GM18508 (cell line): ENCODE measurements around the gene RBM34.
"Not testable (repeated sequence)": the region's sequence is repeated elsewhere in the genome, so short reads cannot be mapped to it uniquely, and the experiment has no call there.

Experiments
- ATAC-seq: cut with Tn5 transposase; IDR thresholded peaks from one replicate; pipeline ENCODE4 v1.9.1; 2021; ENCODE audit warnings: moderate number of reproducible peaks; ENCODE audit not compliant: insufficient read depth, unreplicated experiment

RBM34 gene, protein sequence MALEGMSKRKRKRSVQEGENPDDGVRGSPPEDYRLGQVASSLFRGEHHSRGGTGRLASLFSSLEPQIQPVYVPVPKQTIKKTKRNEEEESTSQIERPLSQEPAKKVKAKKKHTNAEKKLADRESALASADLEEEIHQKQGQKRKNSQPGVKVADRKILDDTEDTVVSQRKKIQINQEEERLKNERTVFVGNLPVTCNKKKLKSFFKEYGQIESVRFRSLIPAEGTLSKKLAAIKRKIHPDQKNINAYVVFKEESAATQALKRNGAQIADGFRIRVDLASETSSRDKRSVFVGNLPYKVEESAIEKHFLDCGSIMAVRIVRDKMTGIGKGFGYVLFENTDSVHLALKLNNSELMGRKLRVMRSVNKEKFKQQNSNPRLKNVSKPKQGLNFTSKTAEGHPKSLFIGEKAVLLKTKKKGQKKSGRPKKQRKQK

DNA sequence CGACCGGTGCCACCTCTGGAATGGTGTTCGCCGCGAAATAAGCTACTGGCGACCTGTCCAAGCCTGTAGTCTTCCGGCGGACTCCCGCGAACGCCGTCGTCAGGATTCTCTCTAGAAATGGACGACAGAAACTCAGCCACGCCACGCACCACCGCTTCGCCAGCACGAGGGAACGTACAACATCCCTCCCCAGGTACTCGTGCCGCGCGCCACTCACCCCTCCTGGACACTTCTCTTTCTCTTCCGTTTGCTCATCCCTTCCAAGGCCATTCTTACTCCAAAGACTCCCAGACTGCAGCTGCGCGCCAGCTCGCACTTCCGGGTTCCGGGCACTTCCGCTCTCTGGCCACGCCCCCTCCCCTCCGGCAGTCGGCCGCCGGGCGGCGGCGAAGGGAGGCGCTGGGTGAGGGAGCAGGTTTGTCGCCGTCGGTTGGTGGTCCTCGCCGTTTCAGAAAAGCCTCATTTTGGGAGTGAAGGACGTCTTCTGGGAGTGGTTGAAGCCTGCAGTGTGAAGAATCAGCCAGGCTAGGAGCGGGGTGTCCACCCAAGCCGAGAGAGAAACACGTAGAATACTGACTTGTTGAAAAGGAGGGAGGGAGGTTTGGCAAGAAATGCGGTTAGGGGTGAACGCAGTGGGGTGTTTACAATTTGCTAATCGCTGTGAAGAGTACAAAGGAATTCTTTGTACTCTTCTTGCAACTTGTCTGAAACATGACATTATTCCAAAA, at the start of gene RBM34:
Gene RBM34, minus strand, starts transcription at position 294 of the 728 bp plus-strand sequence. Its CDS starts 24 bp downstream, at position 270.
- ATAC-seq = peak; percentile 59

DNA sequence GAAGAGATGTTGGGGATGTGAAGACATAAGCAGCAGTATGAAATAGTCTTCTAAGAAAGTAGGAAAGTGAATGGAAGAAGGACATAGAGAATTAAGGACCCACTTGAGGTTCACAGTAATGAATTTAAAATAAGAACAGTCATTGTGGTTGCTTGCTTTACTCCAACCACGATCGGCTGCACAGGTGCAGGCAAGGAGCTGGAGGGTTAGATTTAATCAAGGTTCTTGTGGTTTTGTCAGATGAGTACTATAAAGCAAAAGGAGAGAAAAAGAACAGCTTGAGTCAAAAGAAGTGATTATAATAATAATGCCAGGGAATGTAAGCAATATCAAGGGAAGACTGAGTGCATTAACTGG, 46.1 kb upstream of the RBM34 start:
- no peak for ATAC-seq

DNA sequence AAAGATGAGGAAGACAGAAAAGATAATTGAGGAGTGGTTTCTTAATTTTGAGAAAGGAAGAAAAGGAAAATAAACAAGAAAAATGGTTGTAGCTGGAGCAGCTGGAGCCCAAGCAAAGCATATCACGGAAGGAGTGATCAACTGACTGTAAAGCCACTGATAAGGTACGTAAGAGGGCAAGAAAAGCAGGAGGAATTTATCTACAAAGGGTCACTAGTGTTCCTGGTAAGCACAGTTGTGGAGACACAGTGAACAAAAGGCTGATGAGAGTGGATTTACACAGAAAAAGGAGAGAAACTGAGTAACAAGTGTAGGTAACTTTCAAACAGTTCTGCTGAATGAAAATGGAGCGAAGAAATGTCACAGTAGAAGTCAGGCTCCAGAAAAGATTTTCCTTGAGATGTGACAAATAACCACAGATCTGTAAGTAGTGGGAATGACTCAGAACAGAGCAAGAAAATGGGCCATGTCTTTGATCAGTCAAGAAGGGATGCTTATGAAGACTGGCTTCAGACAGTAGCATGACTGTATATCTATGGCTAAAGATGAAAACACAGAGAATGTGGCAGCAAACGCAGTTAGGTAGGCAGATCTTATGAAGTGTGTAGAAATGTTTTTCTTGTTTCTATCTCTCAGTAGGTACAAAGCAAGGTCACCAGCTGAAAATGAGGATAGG, 45.6 kb upstream of the RBM34 start:
- no peak for ATAC-seq

DNA sequence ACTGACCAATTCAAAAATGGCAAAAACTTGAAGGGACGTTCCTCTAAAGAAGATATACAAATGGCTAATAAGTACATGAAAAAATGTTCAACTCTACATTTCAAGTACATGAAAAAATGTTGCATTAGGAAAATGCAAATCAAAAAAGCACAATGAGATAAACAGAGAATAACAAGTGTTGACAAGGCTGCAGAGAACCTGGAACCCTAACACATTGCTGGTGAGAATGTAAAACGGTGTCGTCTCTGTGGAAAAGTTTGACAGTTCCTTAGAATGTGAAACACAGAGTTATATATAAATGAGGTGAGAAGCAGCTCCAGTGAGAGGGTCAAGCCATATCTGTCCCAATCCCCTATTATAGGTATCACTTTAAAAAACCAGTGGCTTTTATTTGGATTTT, 44.6 kb upstream of the RBM34 start:
- ATAC-seq = no peak

DNA sequence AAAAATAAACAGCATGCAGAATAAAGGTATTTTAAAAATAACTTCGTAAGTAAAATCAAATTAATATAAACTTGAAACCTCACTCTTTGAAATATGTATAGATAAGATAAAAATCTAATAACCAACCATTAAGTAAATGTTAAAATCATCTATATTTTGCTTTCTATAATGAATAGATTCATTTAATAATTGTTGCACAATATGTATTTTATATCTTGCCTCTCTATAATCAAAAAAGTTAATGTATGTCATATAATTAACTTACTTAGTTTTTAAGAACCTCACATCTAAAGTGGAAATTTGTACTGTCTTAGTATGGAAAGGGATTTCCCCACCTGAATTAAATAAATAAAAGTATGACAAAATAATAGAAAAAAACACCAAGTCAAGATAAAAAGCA, 42.4 kb upstream of the RBM34 start:
- ATAC-seq = no peak

DNA sequence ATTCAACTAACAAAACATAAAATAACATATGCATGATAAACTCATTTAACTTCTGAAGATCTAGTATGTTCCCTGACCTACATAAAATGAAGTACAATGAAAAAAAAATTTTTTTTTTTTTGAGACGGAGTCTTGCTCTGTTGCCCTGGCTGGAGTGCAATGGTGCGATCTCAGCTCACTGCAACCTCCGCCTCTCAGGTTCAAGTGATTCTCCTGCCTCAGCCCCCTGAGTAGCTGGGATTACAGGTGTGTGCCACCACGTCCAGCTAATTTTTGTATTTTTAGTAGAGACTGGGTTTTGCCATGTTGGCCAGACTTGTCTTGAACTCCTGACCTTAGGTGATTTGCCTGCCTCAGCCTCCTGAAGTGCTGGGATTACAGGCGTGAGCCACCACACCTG, 41.4 kb upstream of the RBM34 start:
- ATAC-seq = not testable (repeated sequence)

DNA sequence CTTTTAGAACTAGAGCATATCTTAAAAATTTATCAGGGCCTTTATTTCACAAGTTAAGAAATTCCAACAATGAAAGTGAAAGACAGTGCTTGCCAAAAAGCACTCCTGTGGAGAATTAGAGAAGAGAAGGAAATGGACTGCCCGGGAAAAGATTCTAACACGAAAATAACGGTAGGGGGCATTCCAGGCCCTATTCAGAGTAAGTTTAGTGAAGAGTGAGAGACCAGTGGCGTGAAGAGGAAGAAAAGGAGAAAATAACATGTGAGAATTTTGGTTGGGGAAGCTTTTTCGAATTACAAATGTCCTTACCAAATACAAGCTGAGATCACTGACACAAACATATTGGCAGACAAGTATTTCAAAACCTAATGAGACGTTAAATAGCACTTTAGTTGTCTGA, 38.4 kb upstream of the RBM34 start:
- no peak for ATAC-seq

DNA sequence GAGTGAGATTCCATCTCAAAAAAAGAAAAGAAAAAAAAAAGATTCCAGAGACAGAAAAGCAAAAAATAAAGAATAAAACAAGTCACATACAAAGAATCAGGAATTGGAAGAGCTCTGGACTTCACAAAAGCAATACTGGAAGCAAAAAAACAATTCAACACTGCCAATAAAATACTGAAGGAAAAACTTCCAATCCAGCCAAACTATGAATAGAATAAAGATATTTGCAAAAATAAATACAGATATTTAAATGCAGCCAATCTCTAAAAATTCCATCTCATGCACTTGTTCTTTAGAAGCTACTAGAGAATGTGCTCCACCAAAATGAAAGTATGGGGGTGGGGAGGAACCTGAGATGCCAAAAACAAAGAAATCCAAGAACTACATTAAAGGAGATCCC, 29.4 kb upstream of the RBM34 start:
- no peak for ATAC-seq

DNA sequence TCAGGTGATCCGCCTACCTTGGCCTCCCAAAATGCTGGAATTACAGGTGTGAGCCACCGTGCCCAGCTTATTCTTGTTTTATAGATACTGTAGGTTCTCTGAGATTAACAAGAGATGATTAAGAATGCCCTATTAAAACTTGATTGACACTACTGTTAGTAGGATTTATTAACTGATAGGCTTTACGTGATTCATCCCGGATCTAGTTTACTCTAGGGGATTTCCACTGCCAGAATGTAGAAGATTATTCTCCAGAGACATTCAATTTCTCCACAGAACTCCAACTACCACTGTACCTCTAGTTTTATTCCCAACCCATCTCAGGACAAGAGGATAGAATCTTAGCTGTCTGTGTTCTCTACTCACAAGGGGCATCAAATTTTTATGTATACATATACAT, 26.3 kb upstream of the RBM34 start:
- no peak for ATAC-seq

DNA sequence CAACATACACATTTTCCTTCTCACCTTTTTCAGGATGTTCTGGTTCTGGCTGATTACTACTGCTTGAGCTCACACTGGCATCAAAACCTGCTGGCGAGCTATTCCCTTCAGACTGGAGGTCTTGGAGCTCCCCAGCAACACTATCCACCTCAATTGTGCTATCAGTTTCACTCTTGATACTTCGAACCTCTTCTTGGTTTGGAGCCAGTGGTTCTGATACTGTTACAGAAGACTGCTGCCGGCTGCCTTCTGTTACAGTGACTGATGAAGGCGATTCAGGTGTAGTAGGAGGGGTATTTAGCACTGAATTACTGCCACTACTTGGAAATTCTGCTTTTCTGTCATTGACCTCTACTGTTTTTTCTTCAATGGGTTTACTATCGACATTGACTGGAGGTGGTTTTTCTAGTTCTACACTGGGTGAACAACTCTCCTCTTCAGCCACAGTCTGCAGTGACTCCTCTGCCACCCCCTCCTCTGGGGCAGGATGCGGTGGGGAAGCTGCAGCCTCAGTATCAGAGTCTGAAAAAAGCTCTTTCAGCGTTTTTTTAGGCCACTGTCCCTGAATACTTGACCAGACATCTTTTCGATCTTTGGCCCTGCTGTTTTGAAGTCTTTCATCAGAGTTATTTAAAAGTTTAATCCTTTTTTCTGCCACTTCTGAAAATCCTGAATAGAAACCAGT, 20.7 kb upstream of the RBM34 start:
- no peak for ATAC-seq

DNA sequence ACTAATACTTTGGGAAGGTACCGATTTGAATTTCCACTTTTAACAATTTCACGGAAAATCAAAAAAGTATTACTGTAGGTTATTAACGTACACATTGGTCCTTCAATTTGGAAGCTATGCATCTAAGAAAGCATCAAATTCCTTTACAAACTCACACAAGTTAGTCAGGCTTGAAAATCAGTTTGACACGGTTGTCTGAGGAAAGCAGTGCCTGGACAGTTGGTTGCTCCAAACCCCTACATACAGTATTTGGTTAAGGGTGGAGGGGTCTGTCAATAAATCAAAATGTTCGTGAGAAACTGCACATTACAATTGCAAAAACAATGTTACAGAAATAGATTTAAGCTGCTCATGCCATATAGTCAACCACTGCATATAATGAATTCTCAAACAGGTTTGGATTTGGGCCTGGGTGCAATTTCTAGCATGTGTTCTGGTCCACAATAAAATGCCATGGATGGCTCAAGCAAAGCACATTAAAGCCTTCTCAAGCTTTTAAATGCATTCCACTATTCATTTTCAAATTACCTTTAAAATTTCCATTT, 19.9 kb upstream of the RBM34 start:
- ATAC-seq = no peak

DNA sequence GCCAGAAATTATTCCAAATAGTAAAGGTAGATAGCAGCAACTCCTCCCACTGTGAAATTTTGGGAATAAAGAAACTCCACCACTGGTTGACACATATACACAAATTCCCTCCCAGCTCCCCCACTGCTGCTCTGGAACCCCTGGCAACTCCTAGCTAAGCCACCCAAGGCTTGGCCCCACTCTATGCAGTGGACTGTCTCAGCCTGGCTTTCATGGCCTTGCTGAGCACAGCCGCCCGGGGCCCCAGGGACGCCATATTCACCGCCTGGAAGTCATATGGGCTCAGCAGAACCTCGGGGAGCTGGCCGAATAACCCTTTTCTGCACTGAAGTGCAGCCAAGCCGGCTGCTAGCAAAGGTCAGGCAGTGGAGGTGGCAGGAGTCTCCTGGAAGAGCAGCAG, 15.4 kb upstream of the RBM34 start:
- no peak for ATAC-seq

DNA sequence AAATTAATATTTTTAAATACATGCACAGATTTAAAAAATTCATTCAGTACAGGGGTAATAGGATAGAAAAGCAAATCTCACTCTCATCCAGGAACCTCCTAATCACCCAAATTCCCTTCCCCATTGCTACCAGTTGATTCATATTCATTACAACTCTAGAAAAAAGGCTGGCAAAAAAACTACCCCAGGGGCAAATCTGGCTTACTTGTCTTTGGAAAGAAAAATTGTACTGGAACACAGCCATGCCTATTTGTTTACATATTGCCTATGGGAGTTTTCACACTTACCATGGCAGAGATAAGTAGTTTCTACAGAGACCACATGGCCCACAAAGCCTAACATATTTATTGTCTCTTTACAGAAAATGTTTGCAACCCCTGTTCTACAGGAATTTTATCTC, 8.9 kb upstream of the RBM34 start:
- no peak for ATAC-seq

DNA sequence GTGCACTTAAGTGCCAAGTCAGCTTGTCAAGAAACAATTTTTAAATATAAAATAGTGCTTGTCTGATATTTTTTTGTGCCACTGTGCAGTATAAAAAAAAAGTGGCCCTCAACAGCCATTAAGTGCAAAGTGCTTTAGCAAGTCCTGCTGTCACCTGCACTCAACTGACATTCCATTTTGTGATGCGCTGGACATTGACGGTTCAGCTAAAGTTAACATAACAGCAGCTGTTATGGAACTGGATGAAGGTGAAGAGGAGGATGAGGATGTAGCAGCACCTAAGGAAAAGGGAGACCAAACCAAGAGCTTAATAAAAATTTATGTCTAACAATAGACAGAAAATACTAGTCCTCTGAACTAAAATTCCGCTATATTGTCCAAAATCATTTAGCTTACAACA, 7.3 kb upstream of the RBM34 start:
- no peak for ATAC-seq

DNA sequence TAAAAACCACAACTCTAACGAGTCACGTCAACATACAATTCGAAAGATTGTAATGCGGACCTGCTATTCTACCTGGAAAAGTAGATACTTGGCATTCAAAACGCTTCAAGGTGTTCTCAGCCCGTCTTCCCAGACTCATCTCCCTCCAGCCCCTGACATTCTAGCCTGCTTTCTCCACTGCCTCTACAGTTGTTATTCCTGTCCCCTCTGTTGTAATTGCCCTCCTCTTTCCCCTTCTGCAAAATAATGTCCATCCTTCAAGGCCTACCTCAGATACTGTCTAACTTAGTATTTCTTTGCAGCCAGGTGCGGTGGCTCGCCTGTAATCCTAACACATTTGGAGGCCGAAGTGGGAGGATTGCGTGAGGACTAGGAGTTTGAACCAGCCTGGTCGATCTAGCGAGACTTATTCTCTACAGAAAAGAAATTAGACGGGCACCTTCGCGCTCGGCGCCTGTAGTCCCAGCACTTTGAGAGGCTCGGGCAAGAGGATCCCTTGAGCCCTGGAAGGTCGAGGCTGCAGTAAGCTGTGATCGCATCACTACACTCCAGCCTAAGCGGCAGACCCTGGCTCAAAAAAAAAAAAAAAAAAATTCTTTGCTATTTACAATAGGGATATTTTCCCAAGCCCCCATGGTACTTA, 756 bp upstream of the RBM34 start:
- no peak for ATAC-seq

DNA sequence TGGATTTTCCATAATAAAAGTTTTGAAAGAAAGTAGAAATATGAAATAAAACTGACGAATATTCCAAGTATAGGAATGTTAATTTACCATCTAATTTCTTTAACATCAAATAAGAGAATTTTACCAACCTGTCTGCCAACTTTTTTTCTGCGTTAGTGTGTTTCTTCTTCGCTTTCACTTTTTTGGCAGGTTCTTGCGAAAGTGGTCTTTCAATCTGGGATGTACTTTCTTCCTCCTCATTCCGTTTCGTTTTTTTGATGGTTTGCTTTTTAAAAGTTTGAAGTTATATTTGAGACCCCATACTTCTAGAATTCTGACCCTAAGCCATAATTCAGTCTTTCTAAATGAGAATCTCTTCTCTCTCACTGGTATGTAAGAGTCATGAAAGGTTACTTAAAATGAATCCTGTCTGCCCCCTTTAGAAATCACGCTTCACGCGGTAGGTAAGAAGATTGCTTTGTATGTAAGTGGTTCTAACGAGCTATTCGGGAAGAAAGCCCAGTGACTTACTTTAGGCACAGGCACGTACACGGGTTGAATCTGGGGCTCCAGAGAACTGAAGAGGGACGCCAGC, 580 bp downstream of the RBM34 start:
- ATAC-seq = no peak

DNA sequence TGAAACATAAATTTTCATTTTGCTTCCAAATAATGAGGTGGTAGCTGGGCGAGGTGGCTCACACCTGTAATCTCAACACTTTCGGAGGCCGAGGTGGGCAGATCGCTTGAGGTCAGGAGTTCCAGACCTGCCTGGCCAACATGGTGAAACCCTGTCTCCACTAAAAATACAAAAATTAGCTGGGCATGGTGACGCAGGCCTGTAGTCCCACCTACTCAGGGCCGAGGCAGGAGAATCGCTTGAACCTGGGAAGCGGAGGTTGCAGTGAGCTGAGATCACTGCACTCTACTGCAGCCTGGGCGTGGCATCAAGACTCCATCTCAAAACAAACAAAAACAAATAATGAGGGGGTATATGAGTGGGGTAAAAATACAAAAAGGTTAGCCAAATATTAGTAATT, 1.1 kb downstream of the RBM34 start:
- ATAC-seq = not testable (repeated sequence)

DNA sequence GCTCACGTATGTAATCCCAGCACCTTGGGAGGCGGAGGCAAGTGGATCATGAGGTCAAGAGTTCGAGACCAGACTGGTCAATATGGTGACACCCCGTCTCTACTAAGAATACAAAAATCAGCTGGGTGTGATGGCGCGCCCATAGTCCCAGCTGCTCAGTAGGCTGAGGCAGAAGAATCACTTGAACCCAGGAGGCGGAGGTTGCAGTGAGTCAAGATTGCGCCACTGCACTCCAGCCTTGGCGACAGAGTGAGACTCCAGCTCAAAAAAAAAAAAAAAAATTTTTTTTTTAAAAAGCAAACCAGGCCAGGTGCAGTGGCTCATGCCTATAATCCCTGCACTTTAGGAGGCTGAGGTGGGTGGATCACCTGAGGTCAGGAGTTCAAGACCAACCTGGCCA, 1.8 kb downstream of the RBM34 start:
- ATAC-seq = not testable (repeated sequence)

DNA sequence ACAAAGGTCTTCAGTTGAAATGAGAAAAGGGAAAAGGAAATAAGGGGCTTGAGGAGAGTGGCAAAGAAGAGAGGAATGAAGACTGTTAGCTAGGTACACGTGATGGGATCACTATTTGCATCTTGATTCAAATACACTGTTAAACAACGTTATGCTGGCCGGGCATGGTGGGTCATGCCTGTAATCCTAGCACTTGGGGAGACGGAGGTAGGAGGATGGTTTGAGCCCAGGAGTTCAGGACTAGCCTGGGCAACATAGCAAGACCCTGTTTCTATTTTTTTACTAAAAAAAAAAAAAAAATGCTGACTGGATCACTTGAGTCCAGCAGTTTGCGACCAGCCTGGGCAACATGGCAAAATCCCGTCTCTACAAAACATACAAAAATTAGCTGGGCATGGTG, 2.4 kb downstream of the RBM34 start:
- no peak for ATAC-seq

DNA sequence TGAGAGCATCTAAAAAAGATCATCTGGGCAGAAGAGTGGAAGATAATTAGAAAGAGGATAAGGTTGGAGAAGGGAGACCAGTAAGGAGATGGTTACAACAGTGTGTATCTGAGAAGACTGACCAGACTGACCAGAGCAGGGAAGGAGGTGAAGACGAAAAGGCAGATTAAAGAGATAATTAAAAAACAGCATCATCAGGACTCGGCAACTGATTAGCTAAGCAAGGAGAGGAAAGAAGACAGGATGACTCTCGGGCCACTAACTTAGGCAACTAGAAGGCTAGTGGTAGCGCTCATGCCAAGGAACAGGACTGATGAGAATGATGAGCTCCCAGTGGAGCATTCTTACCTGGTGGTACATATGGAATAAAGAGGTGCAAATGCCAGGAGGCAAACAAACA, 3.9 kb downstream of the RBM34 start:
- no peak for ATAC-seq
